NCI-H226 (cell line): ENCODE measurements around the gene WDR46.
A peak's percentile ranks its signal among the peaks of the same experiment; 100 is the strongest.

Experiments used
- DNase-seq: peaks from one replicate; pipeline ENCODE4 v3.0.0-alpha.2; 2015

Gene WDR46, protein sequence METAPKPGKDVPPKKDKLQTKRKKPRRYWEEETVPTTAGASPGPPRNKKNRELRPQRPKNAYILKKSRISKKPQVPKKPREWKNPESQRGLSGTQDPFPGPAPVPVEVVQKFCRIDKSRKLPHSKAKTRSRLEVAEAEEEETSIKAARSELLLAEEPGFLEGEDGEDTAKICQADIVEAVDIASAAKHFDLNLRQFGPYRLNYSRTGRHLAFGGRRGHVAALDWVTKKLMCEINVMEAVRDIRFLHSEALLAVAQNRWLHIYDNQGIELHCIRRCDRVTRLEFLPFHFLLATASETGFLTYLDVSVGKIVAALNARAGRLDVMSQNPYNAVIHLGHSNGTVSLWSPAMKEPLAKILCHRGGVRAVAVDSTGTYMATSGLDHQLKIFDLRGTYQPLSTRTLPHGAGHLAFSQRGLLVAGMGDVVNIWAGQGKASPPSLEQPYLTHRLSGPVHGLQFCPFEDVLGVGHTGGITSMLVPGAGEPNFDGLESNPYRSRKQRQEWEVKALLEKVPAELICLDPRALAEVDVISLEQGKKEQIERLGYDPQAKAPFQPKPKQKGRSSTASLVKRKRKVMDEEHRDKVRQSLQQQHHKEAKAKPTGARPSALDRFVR

DNA sequence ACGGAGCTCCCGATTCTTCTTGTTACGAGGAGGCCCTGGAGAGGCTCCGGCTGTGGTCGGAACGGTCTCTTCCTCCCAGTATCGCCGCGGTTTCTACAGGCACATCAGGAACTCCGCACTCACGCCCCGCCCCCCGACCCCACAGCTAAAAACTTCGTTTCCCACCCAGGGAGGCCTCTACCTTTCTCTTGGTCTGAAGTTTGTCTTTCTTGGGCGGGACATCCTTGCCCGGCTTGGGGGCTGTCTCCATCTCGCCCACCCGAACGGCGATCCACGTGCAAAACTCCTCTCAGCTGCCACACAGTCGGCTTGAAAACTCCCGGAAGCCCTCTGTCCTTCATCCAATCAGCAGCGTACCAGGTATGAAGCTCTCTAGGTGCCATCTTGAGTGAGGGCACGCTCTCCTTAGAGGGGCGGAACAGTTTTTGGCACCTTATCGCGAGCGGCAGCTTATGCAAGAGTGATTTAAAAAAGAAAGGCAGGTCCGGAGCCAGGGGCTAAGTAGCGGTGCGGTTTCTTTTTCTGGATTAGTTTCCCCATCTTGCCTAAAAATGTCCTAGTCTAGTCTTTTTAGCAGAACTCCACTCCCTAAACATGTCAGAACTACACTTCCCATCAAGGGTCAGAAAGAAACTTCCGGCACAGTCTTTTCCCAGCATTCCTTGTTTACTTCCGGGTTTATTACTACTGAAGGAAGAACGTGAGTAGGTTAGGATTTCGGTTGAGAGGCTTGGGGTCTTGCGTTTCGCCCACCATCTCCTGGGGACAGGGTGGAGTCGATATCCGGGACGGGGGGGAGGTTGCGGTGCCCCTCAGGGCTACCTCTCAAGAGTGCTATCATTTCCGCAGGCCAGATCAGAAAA lies at the start of gene WDR46, which contains the start of gene PFDN6:
WDR46 (minus strand) TSS at position 319 of the 863 bp plus-strand sequence; CDS start at position 250, 69 bp downstream.
PFDN6 (plus strand) TSS at position 681 of the 863 bp plus-strand sequence. CDS start 256 bp downstream, outside the sequence.
- peak; percentile 90 for DNase-seq

DNA sequence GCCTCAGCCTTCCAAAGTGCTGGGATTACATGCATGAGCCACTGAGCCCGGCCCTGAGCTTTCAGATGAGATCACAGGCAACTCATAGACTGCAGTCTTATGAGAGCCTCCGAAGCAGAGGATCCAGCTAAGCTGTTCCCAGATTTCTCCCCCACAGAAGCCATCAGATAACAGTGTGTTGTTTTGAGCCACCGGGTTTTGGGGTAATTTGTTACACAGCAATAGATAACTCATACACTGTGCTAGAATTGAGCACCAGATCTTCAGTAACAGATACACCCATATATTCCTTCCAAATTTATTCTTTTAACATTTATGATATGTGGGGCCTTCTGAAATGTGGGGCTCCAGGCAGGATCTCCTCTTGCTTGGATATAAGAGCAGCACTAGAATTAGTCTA lies 47.5 kb upstream of the WDR46 start:
- DNase-seq: no peak

DNA sequence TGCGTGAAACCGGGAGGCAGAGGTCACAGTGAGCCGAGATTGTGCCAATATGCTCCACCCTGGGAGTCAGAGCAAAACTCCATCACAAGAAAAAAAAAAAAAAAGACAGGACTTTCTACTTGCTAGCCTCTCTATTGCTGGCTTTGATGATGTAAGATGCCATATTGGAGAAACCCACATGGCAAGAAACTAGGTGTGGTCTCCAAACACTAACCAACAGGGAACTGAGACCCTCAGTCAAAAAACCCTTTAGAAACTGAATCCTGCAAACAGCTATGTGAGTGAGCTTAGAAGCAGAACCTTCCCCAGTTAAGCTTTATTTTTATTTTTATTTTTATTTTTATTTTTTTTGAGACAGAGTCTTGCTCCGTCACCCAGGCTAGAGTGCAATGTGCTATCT lies 46.9 kb upstream of the WDR46 start:
- DNase-seq: no peak

- no peak for DNase-seq
These were observed 44.6 kb upstream of the WDR46 start for GRCh38 chr6:33333666-33334065.

- no peak for DNase-seq
These were observed 41.7 kb upstream of the WDR46 start for GRCh38 chr6:33330736-33331135.

GRCh38 chr6:33329058-33329457 lies 40.0 kb upstream of the WDR46 start:
- DNase-seq: no peak

- no peak for DNase-seq
These were observed 35.1 kb upstream of the WDR46 start for GRCh38 chr6:33324125-33324524.

DNA sequence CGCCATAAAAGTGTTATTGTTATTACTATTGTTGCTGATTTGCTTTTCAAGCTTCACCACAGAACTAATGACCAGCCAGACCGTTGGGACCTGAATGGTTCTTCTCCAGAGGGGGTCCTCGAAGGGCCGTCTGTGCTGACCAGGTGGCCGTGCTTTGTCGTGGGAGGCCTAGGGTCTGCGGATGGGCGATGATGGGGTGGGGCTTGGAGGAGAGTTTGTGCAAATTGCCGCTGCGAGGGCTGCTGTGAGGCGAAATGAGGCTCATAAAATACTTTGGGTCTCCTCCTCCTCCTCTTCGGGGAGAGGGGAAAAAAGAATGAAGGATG lies 34.5 kb upstream of the WDR46 start:
- no peak for DNase-seq

GRCh38 chr6:33321227-33321626 lies 32.2 kb upstream of the WDR46 start:
- no peak for DNase-seq

- peak; percentile 93 for DNase-seq
These were observed 31.5 kb upstream of the WDR46 start for GRCh38 chr6:33320315-33321181.

GRCh38 chr6:33319939-33320314 lies 30.9 kb upstream of the WDR46 start:
- no peak for DNase-seq

GRCh38 chr6:33318426-33319073 lies 29.5 kb upstream of the WDR46 start:
- DNase-seq: no peak

GRCh38 chr6:33317669-33318425 lies 28.8 kb upstream of the WDR46 start, which contains the start of gene ZBTB22:
Gene ZBTB22, minus strand, starts transcription at chr6:33317744. Its CDS starts 828 bp downstream, at chr6:33316916.
- peak; percentile 99 for DNase-seq

- no peak for DNase-seq
These were observed 28.3 kb upstream of the WDR46 start for GRCh38 chr6:33317419-33317668.

GRCh38 chr6:33316603-33317418 lies 27.8 kb upstream of the WDR46 start:
- no peak for DNase-seq

DNA sequence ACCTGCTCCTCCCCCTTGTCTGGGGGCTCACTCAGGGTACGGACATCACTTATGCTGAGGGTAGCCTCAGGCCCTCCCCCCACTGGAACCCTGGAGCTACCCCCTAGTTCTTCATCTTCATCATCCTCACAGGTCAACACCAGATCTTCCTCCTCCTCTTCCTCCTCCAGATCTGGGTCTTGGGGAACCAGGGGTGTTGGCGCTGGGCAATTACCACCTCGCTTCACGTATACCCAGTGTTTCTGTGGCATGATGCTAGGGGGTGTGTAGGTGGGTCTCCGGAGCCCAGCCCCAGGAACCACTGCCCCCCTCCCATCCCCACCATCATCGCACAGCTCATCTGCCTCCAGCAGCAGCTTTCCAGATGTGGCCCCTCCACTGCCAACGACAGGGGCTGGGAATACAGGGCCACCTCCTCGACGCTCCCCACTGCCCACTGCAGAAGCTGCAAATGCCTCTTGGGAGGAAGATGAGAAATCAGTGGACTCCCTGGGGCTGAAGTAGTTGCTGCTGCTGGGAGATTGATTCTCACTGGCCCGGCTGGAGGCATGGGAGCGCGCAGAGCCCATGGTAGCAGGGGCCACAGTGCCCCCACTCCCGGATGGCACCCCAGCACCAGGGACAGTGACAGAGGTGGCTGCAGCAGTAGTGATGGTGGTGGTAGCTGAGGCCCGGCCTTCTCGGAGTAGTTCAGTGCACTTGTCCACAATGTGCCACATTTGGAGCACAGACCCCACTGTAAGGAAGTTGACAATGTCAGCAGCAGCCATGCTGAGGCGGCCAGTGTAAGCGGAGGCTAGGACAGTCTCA lies 27.0 kb upstream of the WDR46 start:
- no peak for DNase-seq

GRCh38 chr6:33314943-33315792 lies 26.1 kb upstream of the WDR46 start:
- DNase-seq: no peak

DNA sequence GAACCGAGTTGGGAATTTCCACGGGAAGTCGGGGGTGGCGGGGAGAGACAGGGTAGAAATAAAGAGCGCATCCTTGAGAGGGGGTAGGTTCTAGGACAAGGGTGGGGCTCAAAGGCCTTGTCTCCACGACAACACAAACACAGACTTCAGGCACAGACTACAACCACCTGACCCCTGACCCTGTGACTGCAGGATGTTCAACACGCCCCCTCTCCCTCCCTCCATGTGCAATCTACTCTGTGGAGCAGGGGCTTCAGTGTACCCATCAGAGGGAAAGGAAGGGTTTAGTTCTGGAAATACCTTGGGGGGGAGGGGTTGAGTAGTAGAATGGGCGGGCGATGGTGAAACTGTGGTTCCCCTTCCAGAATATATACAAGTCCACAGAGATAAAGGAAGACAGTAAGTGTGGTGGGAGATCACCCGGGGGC lies 25.5 kb upstream of the WDR46 start:
- peak; percentile 91 for DNase-seq
